ENCODE data around the gene CTAG2.
"Not testable (repeated sequence)": the region's sequence is repeated elsewhere in the genome, so short reads cannot be mapped to it uniquely, and the experiment has no call there.

The CTAG2 gene

DNA sequence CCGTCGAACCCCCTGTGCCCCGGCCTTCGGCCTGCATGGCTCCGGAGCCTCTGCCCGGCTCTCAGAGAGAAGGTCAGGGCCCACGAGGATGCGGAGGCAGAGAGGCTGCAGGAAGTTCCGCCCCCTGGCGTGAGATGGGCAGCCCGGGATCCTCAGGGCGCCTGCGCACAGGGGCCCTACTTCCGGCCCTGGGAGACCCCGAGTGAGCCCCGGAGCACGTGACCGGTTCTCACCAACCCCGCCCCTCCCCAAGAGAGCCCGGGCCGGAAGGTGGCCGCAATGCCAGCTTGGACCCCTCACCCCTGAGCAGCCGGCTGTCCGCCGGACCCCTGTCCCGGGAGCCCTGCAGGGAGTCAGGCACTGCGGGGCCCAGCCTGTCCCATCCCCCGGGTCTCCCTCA lies 34.2 kb downstream of the CTAG2 start, which contains the start of gene CTAG1B:
Gene CTAG1B (minus strand): TSS at position 101 of the 400 bp plus-strand sequence. CDS start 64 bp downstream, at position 37.
- H3K36me3 ChIP-seq (ENCODE audit: control insufficient read depth in 5 of 5, insufficient read depth in 5 of 5, low read length in 5 of 5); H3K9me3 ChIP-seq (ENCODE audit: control insufficient read depth in 5 of 5, low read length in 5 of 5); H3K9ac ChIP-seq (ENCODE audit: low read length in 5 of 5); H3K4me3 ChIP-seq (ENCODE audit: low read depth in 1 of 5, low read length in 5 of 5); H3K27ac ChIP-seq (ENCODE audit: low read depth, low read length); H3K4me1 ChIP-seq (ENCODE audit: control insufficient read depth in 5 of 5, insufficient read depth in 5 of 5, low read length in 5 of 5); H3K27me3 ChIP-seq (ENCODE audit: control insufficient read depth in 5 of 5, insufficient read depth in 4 of 5, low read length in 5 of 5): not testable (repeated sequence)

GRCh38 chrX:154613586-154613985 lies 39.8 kb downstream of the CTAG2 start:
- H3K9me3 ChIP-seq (ENCODE audit: control insufficient read depth in 5 of 5, low read length in 5 of 5); H3K4me1 ChIP-seq (ENCODE audit: control insufficient read depth in 5 of 5, insufficient read depth in 5 of 5, low read length in 5 of 5); H3K9ac ChIP-seq (ENCODE audit: low read length in 5 of 5); H3K27me3 ChIP-seq (ENCODE audit: control insufficient read depth in 5 of 5, insufficient read depth in 4 of 5, low read length in 5 of 5); H3K4me3 ChIP-seq (ENCODE audit: low read depth in 1 of 5, low read length in 5 of 5); H3K36me3 ChIP-seq (ENCODE audit: control insufficient read depth in 5 of 5, insufficient read depth in 5 of 5, low read length in 5 of 5); H3K27ac ChIP-seq (ENCODE audit: low read depth, low read length): not testable (repeated sequence)

GRCh38 chrX:154611146-154611545 lies 42.2 kb downstream of the CTAG2 start:
- not testable (repeated sequence) for H3K27ac ChIP-seq (ENCODE audit: low read depth, low read length); H3K27me3 ChIP-seq (ENCODE audit: control insufficient read depth in 5 of 5, insufficient read depth in 4 of 5, low read length in 5 of 5); H3K4me3 ChIP-seq (ENCODE audit: low read depth in 1 of 5, low read length in 5 of 5); H3K9ac ChIP-seq (ENCODE audit: low read length in 5 of 5); H3K36me3 ChIP-seq (ENCODE audit: control insufficient read depth in 5 of 5, insufficient read depth in 5 of 5, low read length in 5 of 5); H3K9me3 ChIP-seq (ENCODE audit: control insufficient read depth in 5 of 5, low read length in 5 of 5); H3K4me1 ChIP-seq (ENCODE audit: control insufficient read depth in 5 of 5, insufficient read depth in 5 of 5, low read length in 5 of 5)

GRCh38 chrX:154608823-154609222 lies 44.6 kb downstream of the CTAG2 start:
- H3K9me3 ChIP-seq (ENCODE audit: control insufficient read depth in 5 of 5, low read length in 5 of 5); H3K4me3 ChIP-seq (ENCODE audit: low read depth in 1 of 5, low read length in 5 of 5): not testable (repeated sequence)

GRCh38 chrX:154607976-154608375 lies 45.4 kb downstream of the CTAG2 start:
- H3K9ac ChIP-seq (ENCODE audit: low read length in 5 of 5); H3K9me3 ChIP-seq (ENCODE audit: control insufficient read depth in 5 of 5, low read length in 5 of 5): not testable (repeated sequence)

More at GRCh38 chrX:154608823-154609222, 44.6 kb downstream of the CTAG2 start:
- not testable (repeated sequence) for H3K4me1 ChIP-seq (ENCODE audit: control insufficient read depth in 5 of 5, insufficient read depth in 5 of 5, low read length in 5 of 5); H3K36me3 ChIP-seq (ENCODE audit: control insufficient read depth in 5 of 5, insufficient read depth in 5 of 5, low read length in 5 of 5); H3K27me3 ChIP-seq (ENCODE audit: control insufficient read depth in 5 of 5, insufficient read depth in 4 of 5, low read length in 5 of 5); H3K27ac ChIP-seq (ENCODE audit: low read depth, low read length); H3K9ac ChIP-seq (ENCODE audit: low read length in 5 of 5)

DNA sequence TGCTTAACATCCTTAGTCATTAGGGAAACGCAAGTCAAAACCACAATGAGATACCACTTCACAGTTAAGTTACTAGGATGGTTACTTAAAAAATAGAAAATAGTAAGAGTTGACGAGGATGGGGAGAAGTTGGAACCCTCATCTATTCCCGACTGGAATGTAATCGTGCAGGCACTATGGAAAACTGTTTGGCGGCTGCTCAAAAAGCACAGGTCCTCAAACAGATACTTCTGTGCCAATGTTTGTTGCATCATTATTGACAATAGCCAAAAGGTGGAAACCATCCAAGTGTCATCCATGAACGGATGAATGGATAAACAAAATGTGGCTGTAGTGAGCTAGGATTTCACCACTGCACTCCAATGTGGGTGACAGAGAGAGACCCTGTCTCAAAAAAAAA lies 46.0 kb downstream of the CTAG2 start:
- peaks cover 3 to 9% (median 5%) of the 10 kb centered on the region in 5 donors for H3K27me3 ChIP-seq (ENCODE audit: control insufficient read depth in 5 of 5, insufficient read depth in 4 of 5, low read length in 5 of 5)
- H3K9me3 ChIP-seq (ENCODE audit: control insufficient read depth in 5 of 5, low read length in 5 of 5) = peaks cover 0 to 4% (median 0%) of the 10 kb centered on the region in 5 donors
- no peaks in the 10 kb centered on the region for H3K4me1 ChIP-seq (ENCODE audit: control insufficient read depth in 5 of 5, insufficient read depth in 5 of 5, low read length in 5 of 5)
- H3K9ac ChIP-seq (ENCODE audit: low read length in 5 of 5) = no peak overlapping the region
- H3K4me3 ChIP-seq (ENCODE audit: low read depth in 1 of 5, low read length in 5 of 5) = no peak overlapping the region
- no peaks in the 10 kb centered on the region for H3K36me3 ChIP-seq (ENCODE audit: control insufficient read depth in 5 of 5, insufficient read depth in 5 of 5, low read length in 5 of 5)
- no peak overlapping the region for H3K27ac ChIP-seq (ENCODE audit: low read depth, low read length)

More at GRCh38 chrX:154607976-154608375, 45.4 kb downstream of the CTAG2 start:
- H3K4me1 ChIP-seq (ENCODE audit: control insufficient read depth in 5 of 5, insufficient read depth in 5 of 5, low read length in 5 of 5); H3K27me3 ChIP-seq (ENCODE audit: control insufficient read depth in 5 of 5, insufficient read depth in 4 of 5, low read length in 5 of 5); H3K36me3 ChIP-seq (ENCODE audit: control insufficient read depth in 5 of 5, insufficient read depth in 5 of 5, low read length in 5 of 5); H3K27ac ChIP-seq (ENCODE audit: low read depth, low read length); H3K4me3 ChIP-seq (ENCODE audit: low read depth in 1 of 5, low read length in 5 of 5): not testable (repeated sequence)

- no peak overlapping the region for H3K27ac ChIP-seq (ENCODE audit: low read depth, low read length)
- no peak overlapping the region for H3K4me3 ChIP-seq (ENCODE audit: low read depth in 1 of 5, low read length in 5 of 5)
- H3K9me3 ChIP-seq (ENCODE audit: control insufficient read depth in 5 of 5, low read length in 5 of 5) = peaks cover 0 to 4% (median 0%) of the 10 kb centered on the region in 5 donors
- peaks cover 7 to 16% (median 7%) of the 10 kb centered on the region in 5 donors for H3K27me3 ChIP-seq (ENCODE audit: control insufficient read depth in 5 of 5, insufficient read depth in 4 of 5, low read length in 5 of 5)
- no peaks in the 10 kb centered on the region for H3K4me1 ChIP-seq (ENCODE audit: control insufficient read depth in 5 of 5, insufficient read depth in 5 of 5, low read length in 5 of 5)
- H3K36me3 ChIP-seq (ENCODE audit: control insufficient read depth in 5 of 5, insufficient read depth in 5 of 5, low read length in 5 of 5) = no peaks in the 10 kb centered on the region
- H3K9ac ChIP-seq (ENCODE audit: low read length in 5 of 5) = no peak overlapping the region
These were observed 47.8 kb downstream of the CTAG2 start for GRCh38 chrX:154605566-154605965.

GRCh38 chrX:154603438-154604430 lies 49.6 kb downstream of the CTAG2 start:
- no peak overlapping the region for H3K4me3 ChIP-seq (ENCODE audit: low read depth in 1 of 5, low read length in 5 of 5)

DNA sequence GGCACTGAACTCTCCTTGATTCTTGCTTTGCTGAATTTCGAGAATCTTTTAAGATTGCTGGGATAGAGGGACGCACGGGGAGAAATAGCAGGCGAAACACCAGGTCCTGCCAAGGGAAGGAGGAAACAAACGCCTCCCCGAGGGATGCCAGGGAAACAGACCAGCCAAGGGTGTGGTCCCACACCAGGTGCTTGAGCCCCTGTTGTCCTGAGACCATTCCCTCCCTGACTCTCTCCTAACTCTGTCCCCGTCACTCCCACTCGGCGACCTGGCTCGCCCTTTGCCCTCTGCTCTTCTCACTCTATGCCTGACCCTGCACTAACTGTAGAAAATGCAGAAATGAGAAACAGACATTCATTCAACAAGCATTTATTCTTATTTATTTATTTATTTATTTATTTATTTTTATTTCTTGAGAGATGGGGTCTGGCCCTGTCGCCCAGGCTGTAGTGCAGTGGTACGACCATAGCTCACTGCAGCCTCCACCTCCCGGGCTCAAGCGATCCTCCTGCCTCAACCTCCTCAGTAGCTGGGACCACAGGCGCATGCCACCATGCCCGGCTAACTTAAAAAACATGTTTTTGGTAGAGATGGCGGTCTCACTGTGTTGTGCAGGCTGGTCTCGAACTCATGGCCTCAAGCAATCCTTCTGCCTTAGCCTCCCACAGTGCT lies 50.5 kb downstream of the CTAG2 start:
- Histone ChIP-seq H3K4me3 (ENCODE audit: low read depth in 1 of 5, low read length in 5 of 5) (no peak overlapping the region), H3K27me3 (ENCODE audit: control insufficient read depth in 5 of 5, insufficient read depth in 4 of 5, low read length in 5 of 5) (peaks cover 7 to 16% (median 14%) of the 10 kb centered on the region in 5 donors), H3K9ac (ENCODE audit: low read length in 5 of 5) (no peak overlapping the region), H3K27ac (ENCODE audit: low read depth, low read length) (no peak overlapping the region), H3K4me1 (ENCODE audit: control insufficient read depth in 5 of 5, insufficient read depth in 5 of 5, low read length in 5 of 5) (no peaks in the 10 kb centered on the region), H3K9me3 (ENCODE audit: control insufficient read depth in 5 of 5, low read length in 5 of 5) (peaks cover 0 to 4% (median 0%) of the 10 kb centered on the region in 5 donors), H3K36me3 (ENCODE audit: control insufficient read depth in 5 of 5, insufficient read depth in 5 of 5, low read length in 5 of 5) (no peaks in the 10 kb centered on the region)

More at GRCh38 chrX:154603438-154604430, 49.6 kb downstream of the CTAG2 start:
- no peaks in the 10 kb centered on the region for H3K4me1 ChIP-seq (ENCODE audit: control insufficient read depth in 5 of 5, insufficient read depth in 5 of 5, low read length in 5 of 5)
- peaks cover 7 to 16% (median 14%) of the 10 kb centered on the region in 5 donors for H3K27me3 ChIP-seq (ENCODE audit: control insufficient read depth in 5 of 5, insufficient read depth in 4 of 5, low read length in 5 of 5)
- H3K9me3 ChIP-seq (ENCODE audit: control insufficient read depth in 5 of 5, low read length in 5 of 5) = peaks cover 0 to 4% (median 0%) of the 10 kb centered on the region in 5 donors
- H3K9ac ChIP-seq (ENCODE audit: low read length in 5 of 5) = no peak overlapping the region
- H3K36me3 ChIP-seq (ENCODE audit: control insufficient read depth in 5 of 5, insufficient read depth in 5 of 5, low read length in 5 of 5) = no peaks in the 10 kb centered on the region
- no peak overlapping the region for H3K27ac ChIP-seq (ENCODE audit: low read depth, low read length)

DNA sequence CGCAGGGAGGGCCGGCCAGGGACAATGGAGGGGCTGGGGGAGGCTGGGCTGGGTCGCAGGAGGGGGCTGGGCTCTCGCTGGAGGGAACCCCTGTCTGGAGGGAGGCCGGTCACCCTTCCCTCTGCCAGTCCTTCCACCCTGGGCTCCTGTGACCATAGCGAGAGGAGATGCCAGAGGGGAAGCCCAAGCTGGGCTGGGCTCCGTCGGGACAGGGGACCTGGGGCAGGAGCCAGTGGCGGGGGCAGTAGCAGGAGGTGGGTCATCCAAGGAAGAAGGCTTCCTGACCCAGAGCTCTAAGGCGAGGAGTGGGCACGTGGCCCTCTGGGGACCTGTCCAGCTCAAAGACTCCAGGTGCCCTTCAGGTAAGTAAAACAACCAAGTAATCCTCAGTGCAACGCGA lies 51.2 kb downstream of the CTAG2 start:
- Histone ChIP-seq H3K9me3 (ENCODE audit: control insufficient read depth in 5 of 5, low read length in 5 of 5) (peaks cover 0 to 3% (median 0%) of the 10 kb centered on the region in 5 donors), H3K27ac (ENCODE audit: low read depth, low read length) (no peak overlapping the region), H3K27me3 (ENCODE audit: control insufficient read depth in 5 of 5, insufficient read depth in 4 of 5, low read length in 5 of 5) (peaks cover 7 to 16% (median 15%) of the 10 kb centered on the region in 5 donors)

More for the DNA sequence above, 51.2 kb downstream of the CTAG2 start:
- Histone ChIP-seq H3K4me3 (ENCODE audit: low read depth in 1 of 5, low read length in 5 of 5) (no peak overlapping the region), H3K36me3 (ENCODE audit: control insufficient read depth in 5 of 5, insufficient read depth in 5 of 5, low read length in 5 of 5) (no peaks in the 10 kb centered on the region), H3K9ac (ENCODE audit: low read length in 5 of 5) (no peak overlapping the region), H3K4me1 (ENCODE audit: control insufficient read depth in 5 of 5, insufficient read depth in 5 of 5, low read length in 5 of 5) (no peaks in the 10 kb centered on the region)

All from subcutaneous abdominal adipose tissue (tissue), 5 donors.